CD14-positive monocyte (primary cell): ENCODE measurements around the gene INPP5K. TPM values are rescaled to one million over a fixed set of nuclear protein-coding genes. Genes with fewer than 3 reads are reported as not detected.

Experiments used
- DNase-seq, 3 donors: peaks; one replicate each; pipeline ENCODE4 v3.0.0-alpha.2; 2011 to 2022
- H2AFZ ChIP-seq: 2 replicates; pipeline ENCODE4 v1.6.0; 2012; ENCODE audit warnings: mild to moderate bottlenecking, low read depth, low read length, inconsistent platforms; ENCODE audit not compliant: insufficient read depth, poor library complexity, severe bottlenecking
- H3K27ac ChIP-seq, 2 donors: 1 replicate in 1 of 2; 2 replicates in 1 of 2; pipeline ENCODE4 v1.5.1; 2012 to 2013; ENCODE audit warnings: low read length in 2 of 2, control low read depth in 1 of 2, inconsistent platforms in 1 of 2, low read depth in 1 of 2, mild to moderate bottlenecking in 1 of 2
- H3K27me3 ChIP-seq, 2 donors: one replicate each; pipeline versions ENCODE4 v1.6.0 to v1.6.1; 2011 to 2013; ENCODE audit warnings: low read length in 2 of 2; ENCODE audit not compliant: control insufficient read depth in 2 of 2, insufficient read depth in 2 of 2
- H3K36me3 ChIP-seq, 2 donors: replicated peaks in 1 of 2; 1 replicate in 1 of 2; 2 replicates in 1 of 2; pipeline versions ENCODE4 v1.5.1 to v1.6.1; 2012 to 2013; ENCODE audit warnings: low read length in 2 of 2, control low read depth in 1 of 2, inconsistent platforms in 1 of 2, mild to moderate bottlenecking in 1 of 2; ENCODE audit not compliant: insufficient read depth in 2 of 2, control insufficient read depth in 1 of 2
- H3K4me1 ChIP-seq, 2 donors: 1 replicate in 1 of 2; 2 replicates in 1 of 2; pipeline versions ENCODE4 v1.5.1 to v1.6.1; 2012 to 2013; ENCODE audit warnings: low read length in 2 of 2, control low read depth in 1 of 2, inconsistent platforms in 1 of 2, mild to moderate bottlenecking in 1 of 2, moderate library complexity in 1 of 2; ENCODE audit not compliant: insufficient read depth in 2 of 2, control insufficient read depth in 1 of 2
- H3K4me2 ChIP-seq: replicated peaks from 2 replicates; pipeline ENCODE3; 2012; ENCODE audit warnings: low read length, moderate library complexity, mild to moderate bottlenecking; ENCODE audit not compliant: poor library complexity, severe bottlenecking; ENCODE audit errors: extremely low read depth
- H3K4me3 ChIP-seq, 3 experiments: fragments of 200-600 bp in 1 of 3; sonication (generic) in 1 of 3; replicated peaks in 1 of 3; 1 replicate in 2 of 3; 2 replicates in 1 of 3; pipeline ENCODE4 v1.5.1; 2011 to 2013; ENCODE audit warnings: low read length in 3 of 3, mild to moderate bottlenecking in 3 of 3, control low read depth in 2 of 3, low read depth in 2 of 3, inconsistent platforms in 1 of 3, moderate library complexity in 1 of 3
- H3K79me2 ChIP-seq: 2 replicates; pipeline ENCODE4 v1.6.0; 2012; ENCODE audit warnings: mild to moderate bottlenecking, control low read depth, inconsistent platforms, low read length, moderate library complexity; ENCODE audit not compliant: insufficient read depth
- H3K9ac ChIP-seq: 2 replicates; pipeline ENCODE4 v1.6.0; 2017; ENCODE audit warnings: low read length, mild to moderate bottlenecking; ENCODE audit not compliant: insufficient read depth, poor library complexity, severe bottlenecking
- H3K9me3 ChIP-seq, 2 donors: replicated peaks in 1 of 2; 1 replicate in 1 of 2; 2 replicates in 1 of 2; pipeline versions ENCODE4 v1.5.1 to v1.6.1; 2012 to 2013; ENCODE audit warnings: low read length in 2 of 2, control low read depth in 1 of 2; ENCODE audit not compliant: control insufficient read depth in 1 of 2, insufficient read depth in 1 of 2
- H4K20me1 ChIP-seq: 2 replicates; pipeline ENCODE4 v1.6.0; 2012; ENCODE audit warnings: mild to moderate bottlenecking, low read length, control low read depth, moderate library complexity; ENCODE audit not compliant: insufficient read depth
- H3K27ac Mint-ChIP-seq, 7 donors: one replicate each; pipeline ENCODE4 v1.8.0; 2020; ENCODE audit warnings: mild to moderate bottlenecking in 7 of 7, mixed read lengths in 7 of 7, moderate library complexity in 6 of 7, inconsistent platforms in 2 of 7
- H3K27me3 Mint-ChIP-seq, 3 donors: one replicate each; pipeline ENCODE4 v1.8.0; 2021 to 2022; ENCODE audit warnings: low read depth in 3 of 3, mild to moderate bottlenecking in 3 of 3, mixed read lengths in 3 of 3, moderate library complexity in 3 of 3, inconsistent platforms in 1 of 3
- H3K36me3 Mint-ChIP-seq, 2 donors: one replicate each; pipeline ENCODE4 v1.8.0; 2020; ENCODE audit warnings: mixed read lengths in 2 of 2, inconsistent platforms in 1 of 2, mild to moderate bottlenecking in 1 of 2
- H3K4me1 Mint-ChIP-seq: one replicate; pipeline ENCODE4 v1.8.0; 2020; ENCODE audit warnings: mild to moderate bottlenecking, mixed read lengths
- H3K4me3 Mint-ChIP-seq, 2 donors: one replicate each; pipeline ENCODE4 v1.8.0; 2020; ENCODE audit warnings: mild to moderate bottlenecking in 2 of 2, mixed read lengths in 2 of 2, moderate library complexity in 1 of 2
- H3K9me3 Mint-ChIP-seq, 7 donors: one replicate each; pipeline ENCODE4 v1.8.0; 2020 to 2022; ENCODE audit warnings: mixed read lengths in 7 of 7, mild to moderate bottlenecking in 6 of 7, moderate library complexity in 6 of 7, inconsistent platforms in 2 of 7
- CTCF ChIP-seq: fragments of 200-600 bp; IDR thresholded peaks from one replicate; pipeline ENCODE4 v1.8.0; 2022; ENCODE audit warnings: antibody characterized with exemption, mild to moderate bottlenecking
- WGBS: methylation state at CpG from one replicate; pipeline ENCODE4 v1.1.5; 2013; ENCODE audit warnings: missing lambda C conversion rate; ENCODE audit not compliant: insufficient coverage; 5-methylcytosine and 5-hydroxymethylcytosine counted together
- intact Hi-C, 2 donors: fragments of 100-400 bp; cut with micrococcal nuclease; formaldehyde crosslinking; loops; one replicate each; pipeline versions ENCODE4 v1.15.0 to v1.15.1; 2023
- polyA plus RNA-seq, 3 donors: library from polyadenylated mRNA; depleted of rRNA in 1 of 3; unstranded in 2 of 3; stranded (reverse) in 1 of 3; fragments of 300-500 nt in 2 of 3; fragments of >200 nt in 1 of 3; fragmentation: Illumina TruSeq in 2 of 3; gene quantifications; 1 replicate in 2 of 3; 2 replicates in 1 of 3; pipeline ENCODE4 v1.2.3, GENCODE V29; 2012 to 2021

INPP5K gene
- polyA plus RNA-seq, 3 donors = 50.3 to 58.7 (median 53.0) TPM

- no peak overlapping the region for H2AFZ ChIP-seq
- no peak overlapping the region for H3K9ac ChIP-seq
- no peak for DNase-seq
- H4K20me1 ChIP-seq = peaks cover 100% of the 10 kb centered on the region
- Mint-ChIP-seq H3K36me3 (peaks cover 25 to 77% of the 10 kb centered on the region in 2 donors), H3K4me1 (peaks cover 46% of the 10 kb centered on the region), H3K9me3 (no peaks in the 10 kb centered on the region), H3K4me3 (no peak overlapping the region), H3K27ac (peak overlapping the region in 1 of 7 donors; percentile 53), H3K27me3 (peaks cover 0 to 3% (median 1%) of the 10 kb centered on the region in 3 donors)
- H3K4me3 ChIP-seq = no peak overlapping the region
- peaks cover 100% of the 10 kb centered on the region for H3K79me2 ChIP-seq
- intact Hi-C loops = loop anchor here in 1 of 2 donors (5.0 kb wide), 1 partner anchor 53 kb away; no protein-coding TSS in a partner anchor
- no peak for TF ChIP-seq CTCF
- peaks cover 17 to 54% of the 10 kb centered on the region in 2 donors for H3K36me3 ChIP-seq
- no peak overlapping the region for H3K27ac ChIP-seq
- H3K9me3 ChIP-seq = no peaks in the 10 kb centered on the region
- H3K27me3 ChIP-seq = no peaks in the 10 kb centered on the region
- H3K4me1 ChIP-seq = peaks cover 21 to 30% of the 10 kb centered on the region in 2 donors
- H3K4me2 ChIP-seq = no peak overlapping the region
- no CpG with 5 or more reads among the region's 5 CpGs for WGBS
Measured at GRCh38 chr17:1449412-1449967, 66.9 kb downstream of the INPP5K start.

GRCh38 chr17:1447052-1447451 is 69.4 kb downstream of the INPP5K start:
- no peaks in the 10 kb centered on the region for H3K9me3 ChIP-seq
- peaks cover 0 to 3% (median 0%) of the 10 kb centered on the region in 3 donors for H3K27me3 Mint-ChIP-seq
- H3K4me2 ChIP-seq = no peak overlapping the region
- H3K27me3 ChIP-seq = no peaks in the 10 kb centered on the region
- peak overlapping the region in 2 of 7 donors; percentile 30 to 74 for H3K27ac Mint-ChIP-seq
- peaks cover 99% of the 10 kb centered on the region for H3K79me2 ChIP-seq
- intact Hi-C loops = loop anchor here in 1 of 2 donors (5.0 kb wide), 1 partner anchor 55 kb away; no protein-coding TSS in a partner anchor
- H3K36me3 Mint-ChIP-seq = peaks cover 12 to 70% of the 10 kb centered on the region in 2 donors
- peaks cover 100% of the 10 kb centered on the region for H4K20me1 ChIP-seq
- TF ChIP-seq CTCF = no peak
- H3K4me1 Mint-ChIP-seq = peaks cover 27% of the 10 kb centered on the region
- H3K27ac ChIP-seq = peak overlapping the region in 1 of 2 donors; percentile 59
- H3K9ac ChIP-seq = no peak overlapping the region
- H2AFZ ChIP-seq = no peak overlapping the region
- DNase-seq = no peak
- H3K4me3 Mint-ChIP-seq = no peak overlapping the region
- WGBS = 0% methylated on average over 3 of the region's 7 CpGs
- H3K4me3 ChIP-seq = no peak overlapping the region
- peaks cover 12 to 13% of the 10 kb centered on the region in 2 donors for H3K4me1 ChIP-seq
- no peaks in the 10 kb centered on the region for H3K9me3 Mint-ChIP-seq
- H3K36me3 ChIP-seq = peaks cover 12 to 46% of the 10 kb centered on the region in 2 donors
